Sigmoid colon (tissue), 7 donors: ENCODE measurements around the gene AGA. TPM values are rescaled to one million over a fixed set of nuclear protein-coding genes. Genes with fewer than 3 reads are reported as not detected.

Source experiments
- DNase-seq: peaks from one replicate; pipeline ENCODE4 v3.0.0-alpha.2; 2019
- H3K27ac ChIP-seq, 4 donors: fragments of 200-600 bp; sonication (generic); one replicate each; pipeline ENCODE4 v1.5.1; 2016 to 2019; ENCODE audit warnings: mild to moderate bottlenecking in 1 of 4
- H3K27me3 ChIP-seq, 3 donors: fragments of 200-600 bp; sonication (generic); one replicate each; pipeline ENCODE4 v1.5.1; 2019; ENCODE audit warnings: mild to moderate bottlenecking in 1 of 3
- H3K36me3 ChIP-seq, 4 donors: fragments of 200-600 bp; sonication (generic); one replicate each; pipeline ENCODE4 v1.5.1; 2016 to 2019
- H3K4me1 ChIP-seq, 4 donors: fragments of 200-600 bp; sonication (generic); one replicate each; pipeline ENCODE4 v1.5.1; 2017 to 2019
- H3K4me3 ChIP-seq, 4 donors: fragments of 200-600 bp; sonication (generic); one replicate each; pipeline ENCODE4 v1.5.1; 2017 to 2019; ENCODE audit warnings: mild to moderate bottlenecking in 2 of 4, moderate library complexity in 1 of 4
- H3K9me3 ChIP-seq, 4 donors: fragments of 200-600 bp in 3 of 4; sonication (generic) in 3 of 4; one replicate each; pipeline versions ENCODE4 v1.5.1 to v1.6.1; 2013 to 2019
- EP300 ChIP-seq, 4 donors: sonication (generic); formaldehyde crosslinking; IDR thresholded peaks; one replicate each; pipeline ENCODE4 v1.6.1; 2017; ENCODE audit warnings: antibody characterized with exemption in 4 of 4
- POLR2A ChIP-seq, 2 donors: fragments of 450-650 bp; IDR thresholded peaks; one replicate each; pipeline ENCODE4 v1.6.1; 2016; ENCODE audit warnings: antibody characterized with exemption in 2 of 2, mild to moderate bottlenecking in 2 of 2, moderate library complexity in 2 of 2
- POLR2AphosphoS5 ChIP-seq, 4 donors: sonication (generic); formaldehyde crosslinking; IDR thresholded peaks; one replicate each; pipeline ENCODE4 v1.6.1; 2017; ENCODE audit warnings: antibody characterized with exemption in 4 of 4
- WGBS, 2 donors: extraction: QIAGEN DNeasy Blood & Tissue Kit; methylation state at CpG; one replicate each; pipeline ENCODE4 v1.1.7; 2013; 5-methylcytosine and 5-hydroxymethylcytosine counted together
- intact Hi-C: fragments of 100-400 bp; cut with DNase I; formaldehyde crosslinking; loops from one replicate; pipeline ENCODE4 v1.15.1; 2023
- polyA plus RNA-seq, 3 donors: library from polyadenylated mRNA; stranded (reverse); fragments of 200-250 nt; gene quantifications; one replicate each; pipeline ENCODE4 v1.2.3, GENCODE V29; 2013
- total RNA-seq, 4 donors: library from RNA; depleted of rRNA; stranded (reverse); fragments of >200 nt; gene quantifications; one replicate each; pipeline ENCODE4 v1.1.0, GENCODE V29; 2016
- TF ChIP-seq, protein P1 (sequence below), 4 experiments: fragments of 450-650 bp in 3 of 4; fragments of 200-600 bp in 1 of 4; IDR thresholded peaks; one replicate each; pipeline ENCODE4 v1.5.1; 2016 to 2019; ENCODE audit warnings: antibody characterized with exemption in 4 of 4, mild to moderate bottlenecking in 3 of 4, moderate library complexity in 2 of 4
- donor health status: healthy with polysubstance abuse.
- donor health status: Bipolar disorder and iron deficiency.
- donor health status: healthy.

Gene AGA
- total and polyA plus RNA-seq, 7 donors: 7.2 to 24.9 (median 13.9) TPM

DNA sequence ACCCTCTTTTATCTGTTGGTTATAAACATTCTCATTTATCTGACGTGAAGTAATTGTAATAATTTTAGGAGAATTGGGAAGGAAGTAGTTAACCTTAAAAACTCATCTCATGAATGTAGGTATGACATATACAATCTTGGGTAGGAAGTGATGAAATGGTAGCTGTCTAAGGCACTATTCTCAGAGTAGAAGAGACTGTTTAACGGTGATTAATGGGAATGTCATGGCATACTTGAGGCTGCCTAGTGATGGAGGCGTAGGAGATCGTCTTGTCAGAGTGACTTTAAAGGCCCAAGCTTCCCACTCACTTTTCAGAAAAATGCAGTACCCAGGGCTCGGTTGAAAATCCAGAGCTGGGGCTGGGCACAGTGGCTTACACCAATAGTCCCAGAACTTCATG lies 19.4 kb upstream of the AGA start:
- intact Hi-C loops: no loop called here
- Histone ChIP-seq H3K36me3 (no peaks in the 10 kb centered on the region), H3K27ac (no peak overlapping the region), H3K4me1 (no peaks in the 10 kb centered on the region), H3K4me3 (no peak overlapping the region), H3K9me3 (no peaks in the 10 kb centered on the region), H3K27me3 (no peaks in the 10 kb centered on the region)
- DNase-seq: no peak
- WGBS, 2 donors: 87 to 92% methylated on average over 5 of the region's 5 CpGs
- TF ChIP-seq, protein P1, sequence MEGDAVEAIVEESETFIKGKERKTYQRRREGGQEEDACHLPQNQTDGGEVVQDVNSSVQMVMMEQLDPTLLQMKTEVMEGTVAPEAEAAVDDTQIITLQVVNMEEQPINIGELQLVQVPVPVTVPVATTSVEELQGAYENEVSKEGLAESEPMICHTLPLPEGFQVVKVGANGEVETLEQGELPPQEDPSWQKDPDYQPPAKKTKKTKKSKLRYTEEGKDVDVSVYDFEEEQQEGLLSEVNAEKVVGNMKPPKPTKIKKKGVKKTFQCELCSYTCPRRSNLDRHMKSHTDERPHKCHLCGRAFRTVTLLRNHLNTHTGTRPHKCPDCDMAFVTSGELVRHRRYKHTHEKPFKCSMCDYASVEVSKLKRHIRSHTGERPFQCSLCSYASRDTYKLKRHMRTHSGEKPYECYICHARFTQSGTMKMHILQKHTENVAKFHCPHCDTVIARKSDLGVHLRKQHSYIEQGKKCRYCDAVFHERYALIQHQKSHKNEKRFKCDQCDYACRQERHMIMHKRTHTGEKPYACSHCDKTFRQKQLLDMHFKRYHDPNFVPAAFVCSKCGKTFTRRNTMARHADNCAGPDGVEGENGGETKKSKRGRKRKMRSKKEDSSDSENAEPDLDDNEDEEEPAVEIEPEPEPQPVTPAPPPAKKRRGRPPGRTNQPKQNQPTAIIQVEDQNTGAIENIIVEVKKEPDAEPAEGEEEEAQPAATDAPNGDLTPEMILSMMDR (IDR thresholded peaks at IDR 0.05): no peak
- no peak for TF ChIP-seq POLR2AphosphoS5 (IDR thresholded peaks at IDR 0.05)

DNA sequence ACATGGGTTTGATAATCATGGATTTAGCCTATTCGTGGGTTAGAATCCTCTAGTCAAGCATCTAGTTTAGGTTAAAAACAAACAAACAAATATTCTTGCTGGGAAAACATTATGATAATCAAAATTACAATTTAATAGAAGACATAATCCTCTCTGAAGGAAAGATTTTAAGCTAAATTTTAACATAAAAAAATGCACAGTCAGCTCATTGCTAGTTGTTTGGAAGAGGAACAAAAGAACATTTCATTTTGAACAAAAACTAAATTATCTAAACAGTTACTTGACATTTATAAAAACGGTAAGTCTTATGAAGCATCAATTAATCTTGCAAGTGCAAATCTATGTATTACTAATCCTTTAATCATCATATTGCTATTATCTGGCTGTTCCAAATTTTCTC lies 18.2 kb upstream of the AGA start:
- Histone ChIP-seq H3K4me1 (no peaks in the 10 kb centered on the region), H3K27me3 (no peaks in the 10 kb centered on the region), H3K4me3 (no peak overlapping the region), H3K27ac (no peak overlapping the region), H3K36me3 (no peaks in the 10 kb centered on the region), H3K9me3 (no peaks in the 10 kb centered on the region)
- TF ChIP-seq EP300 (IDR thresholded peaks at IDR 0.05) (no peak), POLR2AphosphoS5 (IDR thresholded peaks at IDR 0.05) (no peak), POLR2A (IDR thresholded peaks at IDR 0.05) (no peak)
- TF ChIP-seq, protein P1 (IDR thresholded peaks at IDR 0.05): no peak
- intact Hi-C loops: no loop called here
- 86 to 91% methylated on average over 2 of the region's 2 CpGs for WGBS, 2 donors
- DNase-seq: no peak

DNA sequence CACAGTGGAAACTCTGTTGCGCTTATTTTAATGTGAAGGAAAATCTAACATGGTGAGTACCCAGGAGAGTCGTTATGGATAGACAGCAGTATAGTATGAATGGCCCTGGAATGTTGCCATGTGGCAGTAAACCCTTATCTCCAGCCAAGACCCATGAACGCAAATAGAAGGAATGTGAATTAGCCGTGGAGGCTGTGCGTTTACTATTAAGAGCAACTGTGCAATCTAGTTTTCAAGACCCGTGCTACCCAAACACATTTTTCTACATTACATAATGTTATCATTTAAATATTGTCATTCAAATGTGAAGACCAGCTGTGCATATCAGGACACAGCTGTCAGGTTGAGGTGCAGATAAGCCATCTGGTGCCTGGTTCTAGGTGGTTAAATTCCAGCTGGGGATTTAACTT lies 13.3 kb upstream of the AGA start:
- Histone ChIP-seq H3K4me3 (no peak overlapping the region), H3K27ac (no peak overlapping the region), H3K36me3 (no peaks in the 10 kb centered on the region), H3K4me1 (no peaks in the 10 kb centered on the region), H3K9me3 (no peaks in the 10 kb centered on the region), H3K27me3 (no peaks in the 10 kb centered on the region)
- intact Hi-C loops: no loop called here
- WGBS, 2 donors: 19 to 58% methylated on average over 6 of the region's 6 CpGs
- TF ChIP-seq EP300 (IDR thresholded peaks at IDR 0.05) (no peak), POLR2A (IDR thresholded peaks at IDR 0.05) (no peak), POLR2AphosphoS5 (IDR thresholded peaks at IDR 0.05) (no peak)
- TF ChIP-seq, protein P1 (IDR thresholded peaks at IDR 0.05): no peak
- no peak for DNase-seq

DNA sequence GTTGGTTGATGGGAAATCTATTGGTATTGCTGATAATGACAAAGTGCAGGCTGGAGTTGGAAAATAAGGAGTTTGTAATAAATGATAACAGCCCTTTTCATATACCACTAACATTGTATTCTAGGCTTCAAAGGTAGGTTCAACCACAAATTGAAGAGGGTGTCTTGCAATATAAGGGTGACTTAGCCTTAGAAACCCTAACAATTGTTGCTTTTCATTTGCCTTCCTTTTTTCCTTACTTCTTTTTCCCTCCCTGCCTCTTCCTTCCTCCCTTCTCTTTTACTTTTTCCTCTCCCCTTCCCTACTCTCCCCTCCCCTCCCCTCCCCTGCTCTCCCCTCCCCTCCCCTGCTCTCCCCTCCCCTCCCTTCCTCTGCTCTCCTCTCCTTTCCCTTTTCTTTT lies 10.9 kb upstream of the AGA start:
- intact Hi-C loops: no loop called here
- Histone ChIP-seq H3K4me3 (no peak overlapping the region), H3K27ac (no peak overlapping the region), H3K4me1 (no peaks in the 10 kb centered on the region), H3K36me3 (no peaks in the 10 kb centered on the region), H3K27me3 (no peaks in the 10 kb centered on the region), H3K9me3 (no peaks in the 10 kb centered on the region)
- DNase-seq: no peak
- TF ChIP-seq, protein P1 (IDR thresholded peaks at IDR 0.05): no peak
- TF ChIP-seq POLR2A (IDR thresholded peaks at IDR 0.05) (no peak), POLR2AphosphoS5 (IDR thresholded peaks at IDR 0.05) (no peak), EP300 (IDR thresholded peaks at IDR 0.05) (no peak)

DNA sequence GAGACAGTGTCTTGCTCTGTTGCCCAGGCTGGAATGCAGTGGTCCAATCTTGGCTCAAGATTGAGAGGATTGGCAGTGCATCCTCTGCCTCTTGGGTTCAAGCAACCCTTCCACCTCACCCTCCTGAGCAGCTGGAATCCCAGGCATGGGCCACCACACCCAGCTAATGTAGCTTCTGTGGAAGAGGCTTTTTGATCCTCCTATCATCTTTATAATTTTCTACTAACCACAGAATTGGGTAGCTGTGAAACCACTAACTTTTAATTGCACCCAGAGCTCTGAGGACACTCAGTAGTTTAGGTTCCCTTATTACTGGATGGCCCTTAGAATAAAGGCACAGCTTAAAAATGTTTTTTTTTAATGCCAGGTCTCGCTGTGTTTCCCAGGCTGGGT lies 8.9 kb upstream of the AGA start:
- 83 to 93% methylated on average over 1 of the region's 1 CpG for WGBS, 2 donors
- Histone ChIP-seq H3K36me3 (no peaks in the 10 kb centered on the region), H3K27ac (no peak overlapping the region), H3K9me3 (no peaks in the 10 kb centered on the region), H3K4me1 (no peaks in the 10 kb centered on the region), H3K4me3 (no peak overlapping the region), H3K27me3 (no peaks in the 10 kb centered on the region)
- intact Hi-C loops: no loop called here
- no peak for TF ChIP-seq EP300 (IDR thresholded peaks at IDR 0.05)
- TF ChIP-seq, protein P1 (IDR thresholded peaks at IDR 0.05): no peak
- TF ChIP-seq POLR2AphosphoS5 (IDR thresholded peaks at IDR 0.05): no peak
- TF ChIP-seq POLR2A (IDR thresholded peaks at IDR 0.05): no peak
- no peak for DNase-seq
